CD4-positive, alpha-beta memory T cell (primary cell): ENCODE results near the gene KCNQ1OT1. TPM values are rescaled to one million over a fixed set of nuclear protein-coding genes. Genes with fewer than 3 reads are reported as not detected.

Source experiments
- CTCF ChIA-PET: fragments of 350-600 bp; sonication (Branson Sonifier 250); formaldehyde crosslinking; loops from one replicate; lab custom pipeline; 2021; ENCODE audit warnings: inconsistent platforms; ENCODE audit not compliant: partially characterized antibody; lab: Charles Lee
- POLR2A ChIA-PET: fragments of 350-600 bp; sonication (Branson Sonifier 250); formaldehyde crosslinking; loops from one replicate; lab custom pipeline; 2021; ENCODE audit not compliant: partially characterized antibody; lab: Charles Lee
- DNase-seq, 5 donors: peaks; one replicate each; pipeline versions ENCODE4 v3.0.0 to v3.0.0-alpha.2; 2020 to 2022; ENCODE audit warnings: mixed read lengths in 1 of 5
- H3K27ac ChIP-seq: one replicate; pipeline ENCODE4 v1.7.0; 2013; ENCODE audit warnings: low read depth, low read length
- H3K27me3 ChIP-seq: 2 replicates; pipeline ENCODE4 v1.7.0; 2013; ENCODE audit warnings: mild to moderate bottlenecking, low read length, moderate library complexity; ENCODE audit not compliant: insufficient read depth
- H3K36me3 ChIP-seq: 2 replicates; pipeline ENCODE4 v1.7.0; 2013; ENCODE audit warnings: mild to moderate bottlenecking, low read length, moderate library complexity; ENCODE audit not compliant: insufficient read depth
- H3K4me1 ChIP-seq: 2 replicates; pipeline ENCODE4 v1.7.0; 2013; ENCODE audit warnings: mild to moderate bottlenecking, low read length, moderate library complexity; ENCODE audit not compliant: insufficient read depth
- H3K4me3 ChIP-seq, 2 donors: one replicate each; pipeline ENCODE4 v1.7.0; 2013; ENCODE audit warnings: low read length in 2 of 2, mild to moderate bottlenecking in 1 of 2
- H3K9me3 ChIP-seq, 2 donors: one replicate each; pipeline ENCODE4 v1.7.0; 2013; ENCODE audit warnings: low read length in 2 of 2, control low read depth in 1 of 2; ENCODE audit not compliant: control insufficient read depth in 1 of 2
- H3K27ac Mint-ChIP-seq, 7 donors: one replicate each; pipeline ENCODE4 v1.8.0; 2020 to 2021; ENCODE audit warnings: mixed read lengths in 7 of 7, mild to moderate bottlenecking in 6 of 7, inconsistent platforms in 3 of 7, moderate library complexity in 3 of 7
- H3K27me3 Mint-ChIP-seq, 2 donors: one replicate each; pipeline ENCODE4 v1.8.0; 2020 to 2021; ENCODE audit warnings: mixed read lengths in 2 of 2
- H3K36me3 Mint-ChIP-seq, 2 donors: one replicate each; pipeline ENCODE4 v1.8.0; 2020 to 2021; ENCODE audit warnings: mixed read lengths in 2 of 2, inconsistent platforms in 1 of 2, mild to moderate bottlenecking in 1 of 2
- H3K4me1 Mint-ChIP-seq, 4 donors: one replicate each; pipeline ENCODE4 v1.8.0; 2020 to 2021; ENCODE audit warnings: mixed read lengths in 4 of 4, mild to moderate bottlenecking in 1 of 4
- H3K4me3 Mint-ChIP-seq, 8 donors: one replicate each; pipeline ENCODE4 v1.8.0; 2020 to 2021; ENCODE audit warnings: mixed read lengths in 8 of 8, mild to moderate bottlenecking in 7 of 8, moderate library complexity in 6 of 8, inconsistent platforms in 3 of 8
- H3K9me3 Mint-ChIP-seq, 8 donors: one replicate each; pipeline ENCODE4 v1.8.0; 2020 to 2021; ENCODE audit warnings: mixed read lengths in 8 of 8, mild to moderate bottlenecking in 5 of 8, inconsistent platforms in 3 of 8, moderate library complexity in 1 of 8
- intact Hi-C: fragments of 100-400 bp; cut with micrococcal nuclease; formaldehyde crosslinking; loops from one replicate; pipeline ENCODE4 v1.15.1; 2023
- polyA plus RNA-seq, 2 donors: library from polyadenylated mRNA; unstranded; fragments of 300-500 nt; fragmentation: Illumina TruSeq; gene quantifications; one replicate each; pipeline ENCODE4 v1.2.3, GENCODE V29; 2021
- total RNA-seq, 2 experiments: library from RNA; stranded (reverse); gene quantifications; one replicate each; pipeline ENCODE4 v1.2.3, GENCODE V29; 2021

Gene KCNQ1OT1
- total and polyA plus RNA-seq, 4 experiments from 2014 or later: 0.03 to 0.38 (median 0.23) TPM

DNA sequence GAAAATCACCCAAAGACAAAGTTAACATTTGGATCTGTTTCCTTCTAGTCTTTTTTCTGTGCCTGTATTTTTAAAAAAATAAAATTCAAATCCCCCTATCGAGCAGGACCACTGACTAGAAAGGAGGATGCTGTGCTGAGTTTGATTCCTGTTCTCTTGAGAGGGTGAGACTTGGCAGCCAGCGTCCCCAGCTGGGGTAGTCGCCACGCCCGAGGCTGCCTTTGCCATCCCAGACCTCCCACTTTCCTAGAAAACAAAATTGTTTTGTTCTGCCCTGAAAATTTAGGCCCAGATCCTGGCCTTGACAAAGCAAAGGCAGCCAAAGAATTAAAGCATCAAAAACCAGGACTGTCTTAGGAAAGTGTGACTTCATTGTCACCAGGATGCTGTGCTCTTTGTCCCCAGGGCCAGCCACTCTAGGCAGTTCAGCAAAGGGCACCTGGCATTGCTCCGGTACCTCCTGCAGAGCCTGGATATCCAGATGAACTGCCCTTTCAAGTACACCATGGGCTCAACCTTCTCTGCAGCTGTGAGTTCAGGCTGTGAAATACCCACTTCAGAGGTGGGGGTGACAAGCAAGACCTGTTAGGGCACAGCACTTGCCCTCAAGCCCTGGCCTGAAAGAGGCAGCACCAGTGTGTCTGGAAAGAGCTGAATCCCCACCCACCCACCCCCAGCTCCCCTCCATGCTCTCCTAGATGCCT lies 44.6 kb downstream of the KCNQ1OT1 start:
- H3K4me3 Mint-ChIP-seq: no peak overlapping the region
- Histone ChIP-seq H3K4me1 (no peaks in the 10 kb centered on the region), H3K9me3 (peaks cover 0 to 4% of the 10 kb centered on the region in 2 donors), H3K27ac (no peak overlapping the region), H3K27me3 (no peaks in the 10 kb centered on the region), H3K36me3 (no peaks in the 10 kb centered on the region), H3K4me3 (no peak overlapping the region)
- peaks cover 45 to 65% of the 10 kb centered on the region in 2 donors for H3K36me3 Mint-ChIP-seq
- intact Hi-C loops: no loop called here
- ChIA-PET CTCF (no interaction called here), POLR2A (no interaction called here)
- no peaks in the 10 kb centered on the region for H3K27me3 Mint-ChIP-seq
- H3K9me3 Mint-ChIP-seq: peaks cover 0 to 22% (median 12%) of the 10 kb centered on the region in 8 donors
- H3K27ac Mint-ChIP-seq: no peak overlapping the region
- peaks cover 0 to 15% (median 2%) of the 10 kb centered on the region in 4 donors for H3K4me1 Mint-ChIP-seq
- no peak for DNase-seq

DNA sequence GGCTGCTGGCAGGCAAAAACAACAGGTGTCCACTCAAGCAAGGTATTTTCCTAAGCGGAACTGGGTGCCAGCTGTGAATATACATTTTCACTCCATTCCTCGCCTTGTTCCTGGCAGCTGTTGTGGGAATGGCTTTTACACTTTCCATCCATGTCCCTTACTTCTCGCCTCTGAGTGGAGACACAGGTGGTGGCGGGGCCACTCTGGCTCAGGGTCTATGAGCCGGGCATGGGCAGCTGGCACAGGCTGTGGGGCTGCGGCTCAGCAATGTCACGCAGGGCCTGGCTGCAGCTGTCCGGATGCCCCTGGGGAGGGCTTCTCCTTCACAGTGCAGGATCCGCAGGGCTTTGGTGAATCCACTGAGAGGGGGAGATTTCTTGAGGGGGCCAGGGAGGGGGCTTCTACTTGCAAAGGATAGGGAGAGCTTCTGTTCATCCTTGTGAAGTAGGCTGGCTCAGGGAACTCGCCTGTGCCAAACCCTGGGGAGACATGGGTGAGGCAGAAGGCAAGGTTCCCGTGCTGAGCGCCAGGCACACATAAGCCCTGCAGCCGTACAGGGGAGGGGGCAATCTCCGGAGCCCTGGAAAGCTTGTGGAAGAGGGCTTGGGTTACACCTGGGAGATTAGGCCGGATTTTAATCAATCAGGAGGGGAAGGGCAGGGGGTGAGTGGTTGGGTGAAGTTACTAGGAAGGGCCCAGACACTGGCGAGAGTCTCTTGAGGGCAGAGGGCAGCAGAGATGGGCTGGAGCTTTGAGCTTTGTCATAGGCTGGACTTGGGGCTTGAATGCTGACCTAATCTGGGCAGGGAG lies 45.7 kb downstream of the KCNQ1OT1 start:
- peaks cover 50 to 71% of the 10 kb centered on the region in 2 donors for H3K36me3 Mint-ChIP-seq
- POLR2A ChIA-PET: no interaction called here

GRCh38 chr11:2653198-2653551 lies 46.6 kb downstream of the KCNQ1OT1 start:
- H3K27me3 ChIP-seq: no peaks in the 10 kb centered on the region
- H3K4me1 ChIP-seq: no peaks in the 10 kb centered on the region
- no peaks in the 10 kb centered on the region for H3K36me3 ChIP-seq
- Mint-ChIP-seq H3K9me3 (peaks cover 0 to 33% (median 28%) of the 10 kb centered on the region in 8 donors), H3K4me3 (no peak overlapping the region), H3K4me1 (peaks cover 0 to 15% (median 2%) of the 10 kb centered on the region in 4 donors), H3K27me3 (no peaks in the 10 kb centered on the region), H3K27ac (no peak overlapping the region), H3K36me3 (peaks cover 46 to 69% of the 10 kb centered on the region in 2 donors)
- intact Hi-C loops: no loop called here
- H3K27ac ChIP-seq: no peak overlapping the region
- H3K9me3 ChIP-seq: peaks cover 0 to 17% of the 10 kb centered on the region in 2 donors
- POLR2A ChIA-PET: no interaction called here
- CTCF ChIA-PET: no interaction called here
- no peak for DNase-seq
- H3K4me3 ChIP-seq: no peak overlapping the region

More for the DNA sequence above, 45.7 kb downstream of the KCNQ1OT1 start:
- CTCF ChIA-PET: interaction anchor here (0.6 kb wide), 1 partner anchor 18 kb away, joined by 3 read pairs; no protein-coding TSS in a partner anchor
- H3K9me3 Mint-ChIP-seq: peaks cover 0 to 27% (median 21%) of the 10 kb centered on the region in 8 donors
- peaks cover 0 to 14% of the 10 kb centered on the region in 2 donors for H3K9me3 ChIP-seq
- no peak overlapping the region for H3K27ac Mint-ChIP-seq
- H3K27ac ChIP-seq: no peak overlapping the region
- peaks cover 0 to 15% (median 2%) of the 10 kb centered on the region in 4 donors for H3K4me1 Mint-ChIP-seq
- no peak overlapping the region for H3K4me3 ChIP-seq
- intact Hi-C loops: no loop called here
- H3K36me3 ChIP-seq: no peaks in the 10 kb centered on the region
- H3K27me3 Mint-ChIP-seq: no peaks in the 10 kb centered on the region
- no peaks in the 10 kb centered on the region for H3K27me3 ChIP-seq
- H3K4me1 ChIP-seq: no peaks in the 10 kb centered on the region
- no peak overlapping the region for H3K4me3 Mint-ChIP-seq
- DNase-seq: peak in 1 of 5 donors; percentile 25

GRCh38 chr11:2652333-2653197 lies 47.2 kb downstream of the KCNQ1OT1 start:
- H3K9me3 ChIP-seq: peaks cover 0 to 17% of the 10 kb centered on the region in 2 donors
- Mint-ChIP-seq H3K4me3 (no peak overlapping the region), H3K27ac (peak overlapping the region in 1 of 7 donors; percentile 14), H3K27me3 (no peaks in the 10 kb centered on the region), H3K9me3 (peaks cover 0 to 39% (median 33%) of the 10 kb centered on the region in 8 donors), H3K36me3 (peaks cover 50 to 70% of the 10 kb centered on the region in 2 donors), H3K4me1 (peaks cover 0 to 15% (median 2%) of the 10 kb centered on the region in 4 donors)
- POLR2A ChIA-PET: no interaction called here
- intact Hi-C loops: no loop called here
- H3K36me3 ChIP-seq: no peaks in the 10 kb centered on the region
- H3K4me3 ChIP-seq: no peak overlapping the region
- no peak for DNase-seq
- no peak overlapping the region for H3K27ac ChIP-seq
- H3K4me1 ChIP-seq: no peaks in the 10 kb centered on the region
- CTCF ChIA-PET: no interaction called here
- H3K27me3 ChIP-seq: no peaks in the 10 kb centered on the region

DNA sequence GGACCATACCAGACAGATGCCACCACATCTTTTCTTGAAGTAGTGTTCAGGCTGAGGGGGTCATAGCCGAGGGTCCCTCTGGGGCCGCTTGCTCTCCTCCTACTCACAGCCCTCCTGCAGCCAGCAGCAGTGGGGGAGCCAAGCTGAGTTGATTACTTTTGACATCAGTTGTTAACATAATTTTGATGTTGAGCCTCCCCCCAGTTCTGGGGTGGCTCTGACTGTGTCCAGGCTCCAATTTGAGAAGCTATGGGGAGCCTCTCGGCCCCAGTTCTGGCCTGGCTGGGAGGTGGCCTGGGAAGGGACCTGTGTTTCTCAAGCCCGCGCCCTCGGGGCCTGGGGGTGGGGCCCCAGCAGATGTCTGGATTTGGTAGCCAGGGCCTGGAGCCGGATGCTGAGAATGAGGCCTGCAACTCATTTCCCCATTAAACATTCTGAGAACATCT lies 47.9 kb downstream of the KCNQ1OT1 start:
- Mint-ChIP-seq H3K4me1 (peaks cover 0 to 15% (median 3%) of the 10 kb centered on the region in 4 donors), H3K27ac (no peak overlapping the region), H3K9me3 (peaks cover 0 to 46% (median 40%) of the 10 kb centered on the region in 8 donors), H3K36me3 (peaks cover 52 to 71% of the 10 kb centered on the region in 2 donors), H3K4me3 (no peak overlapping the region), H3K27me3 (no peaks in the 10 kb centered on the region)
- intact Hi-C loops: no loop called here
- POLR2A ChIA-PET: no interaction called here
- CTCF ChIA-PET: no interaction called here
- H3K27ac ChIP-seq: no peak overlapping the region
- H3K4me1 ChIP-seq: no peaks in the 10 kb centered on the region
- DNase-seq: peak in 1 of 5 donors; percentile 21
- H3K9me3 ChIP-seq: peaks cover 0 to 17% of the 10 kb centered on the region in 2 donors
- no peaks in the 10 kb centered on the region for H3K27me3 ChIP-seq
- no peaks in the 10 kb centered on the region for H3K36me3 ChIP-seq
- H3K4me3 ChIP-seq: no peak overlapping the region

DNA sequence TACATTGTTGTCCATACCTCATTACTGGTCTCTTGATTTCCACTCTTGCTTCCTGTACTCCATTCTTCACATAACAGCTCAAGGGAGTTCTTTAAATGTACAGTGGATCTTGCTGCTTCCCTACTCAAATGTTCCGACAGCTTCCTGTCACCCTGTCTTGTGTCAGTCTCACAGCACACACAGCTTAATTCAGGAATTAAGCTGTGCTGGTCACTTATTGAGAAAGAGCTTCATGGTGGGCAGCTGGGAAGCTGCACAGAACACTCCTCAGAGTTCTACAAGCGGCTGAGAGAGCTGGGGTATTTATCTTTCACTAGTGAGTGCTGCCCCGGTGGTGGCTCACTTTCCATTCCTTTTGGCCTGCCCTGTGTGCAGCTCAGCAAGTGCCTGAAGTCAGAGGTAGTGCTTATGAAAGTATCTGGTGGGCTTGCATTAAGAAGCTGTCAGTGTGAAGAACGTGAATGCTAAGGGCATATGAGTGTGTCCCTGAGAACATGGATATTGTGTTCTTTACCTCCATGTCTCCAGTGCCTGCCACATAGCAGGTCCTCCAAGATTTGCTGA lies 48.7 kb downstream of the KCNQ1OT1 start:
- peaks cover 0 to 17% of the 10 kb centered on the region in 2 donors for H3K9me3 ChIP-seq
- no peak for DNase-seq
- ChIA-PET CTCF (no interaction called here), POLR2A (no interaction called here)
- Mint-ChIP-seq H3K27me3 (no peaks in the 10 kb centered on the region), H3K4me3 (no peak overlapping the region), H3K27ac (no peak overlapping the region), H3K36me3 (peaks cover 50 to 70% of the 10 kb centered on the region in 2 donors), H3K9me3 (peaks cover 0 to 53% (median 44%) of the 10 kb centered on the region in 8 donors), H3K4me1 (peaks cover 0 to 8% (median under 1%) of the 10 kb centered on the region in 4 donors)
- H3K27ac ChIP-seq: no peak overlapping the region
- H3K27me3 ChIP-seq: no peaks in the 10 kb centered on the region
- no peak overlapping the region for H3K4me3 ChIP-seq
- H3K4me1 ChIP-seq: no peaks in the 10 kb centered on the region
- intact Hi-C loops: no loop called here
- no peaks in the 10 kb centered on the region for H3K36me3 ChIP-seq
